Thyroid gland (tissue), 4 donors: ENCODE results near the gene AMPD3.

Experiments
- CTCF ChIP-seq, 6 experiments: fragments of 200-600 bp in 3 of 6; fragments of 450-650 bp in 3 of 6; sonication (generic) in 3 of 6; IDR thresholded peaks; one replicate each; pipeline ENCODE4 v1.5.1; 2016 to 2019; ENCODE audit warnings: antibody characterized with exemption in 6 of 6, mild to moderate bottlenecking in 2 of 6, inconsistent platforms in 1 of 6, moderate library complexity in 1 of 6
- POLR2A ChIP-seq, 2 donors: fragments of 450-650 bp; IDR thresholded peaks; one replicate each; pipeline ENCODE4 v1.6.1; 2017; ENCODE audit warnings: antibody characterized with exemption in 2 of 2, mild to moderate bottlenecking in 2 of 2, moderate library complexity in 1 of 2

- TF ChIP-seq CTCF (IDR thresholded peaks at IDR 0.05) = no peak
- TF ChIP-seq POLR2A (IDR thresholded peaks at IDR 0.05) = no peak
Measured at GRCh38 chr11:10541561-10541930, 86.5 kb downstream of the AMPD3 start.
